D721Med (cell line): ENCODE results near the gene ZNF800.

Source experiments
- DNase-seq: peaks from one replicate; pipeline ENCODE4 v3.0.0; 2011; ENCODE audit warnings: low spot score; ENCODE audit not compliant: insufficient read length
- FAIRE-seq: peaks from 2 replicates; lab custom pipeline; 2011; peaks lifted over from hg19 to GRCh38; lab: Jason Lieb, UNC
- CTCF ChIP-seq: IDR thresholded peaks from 2 replicates; pipeline ENCODE4 v1.5.1; 2012; ENCODE audit warnings: mild to moderate bottlenecking, control low read depth; ENCODE audit not compliant: insufficient read depth; ENCODE audit errors: missing control alignments

Gene ZNF800

DNA sequence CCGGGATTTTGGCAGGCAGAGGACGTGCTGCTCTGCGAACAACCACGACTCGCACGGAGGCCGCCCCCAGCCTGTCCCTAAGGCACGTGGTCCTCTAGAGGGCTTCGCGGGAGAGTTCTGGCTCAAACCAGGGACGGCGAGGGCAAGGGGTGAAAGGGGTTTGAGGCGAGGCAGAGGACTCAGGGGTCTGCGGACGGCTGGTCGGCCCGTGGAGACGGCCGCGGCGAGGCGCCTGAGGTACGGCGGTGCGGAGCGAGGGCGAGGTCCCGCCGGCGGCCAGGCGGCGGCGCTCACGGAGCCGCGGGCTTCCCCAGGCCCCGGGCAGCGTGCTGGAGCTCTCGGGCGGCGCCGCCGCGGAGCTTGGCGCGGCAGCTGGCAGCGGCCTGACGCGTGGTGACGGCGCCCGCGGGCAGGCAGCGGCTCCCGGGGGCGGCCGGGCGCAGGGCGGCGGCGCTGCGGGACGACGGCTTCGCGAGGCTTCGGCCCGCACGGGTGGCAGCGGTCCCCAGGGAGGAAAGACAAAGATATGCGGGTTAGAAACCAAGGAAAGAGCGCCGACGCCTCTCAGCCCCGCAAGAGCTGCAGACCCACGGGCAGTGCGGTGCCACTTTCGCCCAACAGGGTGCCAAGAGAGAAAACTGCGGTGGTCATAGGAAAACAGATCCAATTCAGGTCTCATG lies 44.8 kb downstream of the ZNF800 start:
- DNase-seq (peak; percentile 54), FAIRE-seq (no peak)
- peak; percentile 54 for TF ChIP-seq CTCF

DNA sequence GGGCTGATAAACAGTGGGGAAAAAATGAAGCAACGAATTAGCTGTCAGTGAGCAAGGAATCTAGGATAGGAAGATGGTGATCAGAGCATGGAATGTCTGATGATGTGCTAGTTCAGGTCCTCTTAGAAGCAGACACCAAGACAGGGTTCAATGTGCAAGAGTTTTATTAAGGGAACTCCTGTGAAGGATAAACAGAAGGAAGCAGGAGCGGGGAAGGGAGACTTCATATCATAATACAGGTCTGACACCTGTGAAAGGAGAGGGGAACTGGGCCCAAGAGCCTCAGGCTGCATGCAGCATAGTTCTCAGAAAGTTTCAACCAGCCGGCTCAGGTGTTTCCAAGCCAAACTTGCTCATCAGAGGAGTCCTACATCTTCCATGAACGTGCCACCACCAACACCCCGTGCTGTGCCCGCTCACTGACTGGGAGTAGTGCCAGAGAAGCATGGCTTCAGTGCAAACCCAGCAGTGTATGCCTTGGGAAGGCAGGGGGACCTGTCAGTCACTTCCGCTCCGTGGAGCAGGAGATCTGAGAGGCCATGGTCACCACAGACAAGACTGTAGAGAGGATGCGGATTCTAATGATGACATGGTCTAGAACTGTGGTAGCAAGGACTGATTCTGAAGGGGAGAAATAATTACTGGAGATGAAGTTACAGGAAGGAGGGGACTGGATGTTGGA lies 45.8 kb downstream of the ZNF800 start:
- no peak for FAIRE-seq
- TF ChIP-seq CTCF: no peak
- no peak for DNase-seq

DNA sequence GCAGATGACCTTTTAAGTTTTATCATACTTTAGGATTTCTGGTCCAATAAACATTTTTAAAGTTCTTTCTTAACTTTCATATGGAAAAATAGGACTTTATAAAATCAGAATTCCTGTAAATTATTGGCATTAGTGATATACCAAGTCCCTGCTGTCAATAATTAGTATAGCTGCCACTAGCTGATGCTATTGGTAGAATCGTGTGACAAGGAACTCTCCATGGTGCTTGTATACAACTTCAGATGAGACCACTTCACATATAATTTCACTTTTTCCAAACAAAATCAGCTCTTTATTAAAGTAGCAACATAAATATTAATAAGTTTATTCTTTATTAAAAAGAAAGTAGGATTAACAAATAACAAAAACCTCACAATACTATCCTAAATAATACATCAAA lies 49.9 kb downstream of the ZNF800 start:
- no peak for TF ChIP-seq CTCF
- no peak for DNase-seq
- no peak for FAIRE-seq

GRCh38 chr7:127338122-127338521 lies 54.4 kb downstream of the ZNF800 start:
- no peak for TF ChIP-seq CTCF
- no peak for DNase-seq
- FAIRE-seq: no peak

DNA sequence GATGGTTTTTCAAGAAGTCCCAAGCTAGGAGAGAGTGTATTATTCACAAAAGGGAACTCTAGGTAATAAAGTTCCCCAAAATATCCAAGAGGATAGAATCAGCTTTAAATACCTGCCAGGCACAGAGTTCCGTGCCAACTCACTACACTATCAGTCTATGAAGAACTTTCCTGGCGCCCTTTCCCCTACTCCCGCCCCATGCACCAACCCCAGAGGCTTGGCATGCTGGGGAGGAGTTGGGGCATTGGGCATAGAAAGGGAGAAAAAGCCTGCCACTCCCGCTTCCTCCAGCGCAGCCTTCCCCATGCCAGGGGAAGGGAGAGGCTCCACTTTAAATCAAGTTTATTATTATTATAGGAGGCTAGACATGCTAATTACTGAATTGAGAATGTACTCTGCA lies 54.9 kb downstream of the ZNF800 start:
- DNase-seq: no peak
- FAIRE-seq: no peak
- no peak for TF ChIP-seq CTCF

DNA sequence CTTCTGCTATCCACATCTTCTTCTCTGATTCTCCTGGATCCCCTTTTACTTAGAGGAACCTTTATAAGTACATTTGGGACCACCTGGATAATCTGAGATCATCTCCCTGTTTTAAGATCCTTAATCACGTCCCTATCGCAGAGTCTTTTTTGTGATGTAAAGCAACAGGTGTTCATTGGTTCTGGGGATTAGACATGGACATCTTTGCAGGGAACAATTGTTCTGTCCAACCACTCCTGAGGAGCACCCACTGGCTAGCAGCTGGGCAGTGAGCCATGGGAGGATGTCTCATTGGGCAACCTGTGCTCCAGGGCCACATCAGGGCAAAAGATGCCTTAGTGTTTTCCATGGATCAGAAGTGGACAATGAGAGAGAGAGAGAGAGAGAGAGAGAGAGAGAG lies 56.0 kb downstream of the ZNF800 start:
- TF ChIP-seq CTCF: no peak
- no peak for FAIRE-seq
- DNase-seq: no peak

GRCh38 chr7:127332880-127333279 lies 59.6 kb downstream of the ZNF800 start:
- no peak for TF ChIP-seq CTCF
- FAIRE-seq: no peak

More at GRCh38 chr7:127332880-127333279, 59.6 kb downstream of the ZNF800 start:
- DNase-seq: no peak
